ENCODE measurements around the gene KIF26A. TPM values are rescaled to one million over a fixed set of nuclear protein-coding genes. Genes with fewer than 3 reads are reported as not detected.

The KIF26A gene
- total RNA-seq, 1 donor from 2014 or later = 1.4 TPM

DNA sequence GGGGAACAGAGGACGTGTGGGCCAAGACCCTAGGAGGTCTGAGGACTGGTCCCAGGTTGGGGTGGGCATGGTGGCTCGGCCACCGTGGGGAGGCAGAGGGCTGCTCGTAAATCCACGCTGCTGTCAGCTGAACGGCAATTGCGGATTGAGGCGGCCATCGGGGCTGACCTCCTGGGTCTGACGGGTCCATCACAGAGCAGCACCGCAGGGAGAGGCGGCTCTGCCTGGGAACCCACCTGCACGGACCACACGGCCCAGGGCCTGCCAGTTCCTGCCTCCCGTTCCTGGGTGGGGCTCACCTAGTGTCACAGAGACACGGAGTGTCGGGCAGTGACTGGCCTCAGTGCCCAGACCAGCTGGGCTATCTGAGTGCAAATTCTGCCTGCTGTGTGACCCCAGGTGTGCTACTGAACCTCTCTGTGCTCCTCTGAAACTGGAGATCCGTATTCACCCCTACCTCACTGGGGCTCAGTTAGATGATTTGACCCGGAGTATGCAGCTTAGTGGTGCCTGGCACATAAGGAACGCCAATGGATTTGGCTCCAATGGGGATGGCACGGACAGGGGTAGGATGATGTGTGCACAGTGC is 53.1 kb downstream of the KIF26A start:
- Histone ChIP-seq H3K9ac (ENCODE audit: low read length) (no peak overlapping the region), H3K27ac (ENCODE audit: low read depth, low read length) (no peak overlapping the region), H4K20me1 (ENCODE audit: insufficient read depth, low read length) (no peaks in the 10 kb centered on the region), H3K27me3 (ENCODE audit: insufficient read depth, low read length) (no peaks in the 10 kb centered on the region), H3K4me3 (ENCODE audit: insufficient read depth, low read depth, low read length) (no peak overlapping the region), H3K79me2 (ENCODE audit: insufficient read depth, low read length) (no peaks in the 10 kb centered on the region), H2AFZ (ENCODE audit: low read depth, low read length) (no peak overlapping the region), H3K4me2 (ENCODE audit: low read length) (no peak overlapping the region), H3K36me3 (ENCODE audit: insufficient read depth, low read length) (no peaks in the 10 kb centered on the region), H3K4me1 (ENCODE audit: insufficient read depth, low read length) (no peaks in the 10 kb centered on the region), H3K9me3 (ENCODE audit: insufficient read depth, low read depth, low read length) (no peaks in the 10 kb centered on the region)
- Mint-ChIP-seq H3K27ac (ENCODE audit: unreplicated experiment) (no peak overlapping the region), H3K4me3 (ENCODE audit: unreplicated experiment) (no peak overlapping the region), H3K4me1 (ENCODE audit: low read depth, unreplicated experiment) (no peaks in the 10 kb centered on the region), H3K9me3 (ENCODE audit: unreplicated experiment) (no peaks in the 10 kb centered on the region), H3K36me3 (ENCODE audit: low read depth, unreplicated experiment) (peaks cover 4% of the 10 kb centered on the region), H3K27me3 (ENCODE audit: low read depth, unreplicated experiment) (peaks cover 35% of the 10 kb centered on the region)
- DNase-seq (ENCODE audit: low read depth) = no peak
- no peak for FAIRE-seq
- TF ChIP-seq, protein P1, sequence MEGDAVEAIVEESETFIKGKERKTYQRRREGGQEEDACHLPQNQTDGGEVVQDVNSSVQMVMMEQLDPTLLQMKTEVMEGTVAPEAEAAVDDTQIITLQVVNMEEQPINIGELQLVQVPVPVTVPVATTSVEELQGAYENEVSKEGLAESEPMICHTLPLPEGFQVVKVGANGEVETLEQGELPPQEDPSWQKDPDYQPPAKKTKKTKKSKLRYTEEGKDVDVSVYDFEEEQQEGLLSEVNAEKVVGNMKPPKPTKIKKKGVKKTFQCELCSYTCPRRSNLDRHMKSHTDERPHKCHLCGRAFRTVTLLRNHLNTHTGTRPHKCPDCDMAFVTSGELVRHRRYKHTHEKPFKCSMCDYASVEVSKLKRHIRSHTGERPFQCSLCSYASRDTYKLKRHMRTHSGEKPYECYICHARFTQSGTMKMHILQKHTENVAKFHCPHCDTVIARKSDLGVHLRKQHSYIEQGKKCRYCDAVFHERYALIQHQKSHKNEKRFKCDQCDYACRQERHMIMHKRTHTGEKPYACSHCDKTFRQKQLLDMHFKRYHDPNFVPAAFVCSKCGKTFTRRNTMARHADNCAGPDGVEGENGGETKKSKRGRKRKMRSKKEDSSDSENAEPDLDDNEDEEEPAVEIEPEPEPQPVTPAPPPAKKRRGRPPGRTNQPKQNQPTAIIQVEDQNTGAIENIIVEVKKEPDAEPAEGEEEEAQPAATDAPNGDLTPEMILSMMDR (IDR thresholded peaks at IDR 0.05; ENCODE audit: insufficient read depth, low read depth, low read length) = no peak

DNA sequence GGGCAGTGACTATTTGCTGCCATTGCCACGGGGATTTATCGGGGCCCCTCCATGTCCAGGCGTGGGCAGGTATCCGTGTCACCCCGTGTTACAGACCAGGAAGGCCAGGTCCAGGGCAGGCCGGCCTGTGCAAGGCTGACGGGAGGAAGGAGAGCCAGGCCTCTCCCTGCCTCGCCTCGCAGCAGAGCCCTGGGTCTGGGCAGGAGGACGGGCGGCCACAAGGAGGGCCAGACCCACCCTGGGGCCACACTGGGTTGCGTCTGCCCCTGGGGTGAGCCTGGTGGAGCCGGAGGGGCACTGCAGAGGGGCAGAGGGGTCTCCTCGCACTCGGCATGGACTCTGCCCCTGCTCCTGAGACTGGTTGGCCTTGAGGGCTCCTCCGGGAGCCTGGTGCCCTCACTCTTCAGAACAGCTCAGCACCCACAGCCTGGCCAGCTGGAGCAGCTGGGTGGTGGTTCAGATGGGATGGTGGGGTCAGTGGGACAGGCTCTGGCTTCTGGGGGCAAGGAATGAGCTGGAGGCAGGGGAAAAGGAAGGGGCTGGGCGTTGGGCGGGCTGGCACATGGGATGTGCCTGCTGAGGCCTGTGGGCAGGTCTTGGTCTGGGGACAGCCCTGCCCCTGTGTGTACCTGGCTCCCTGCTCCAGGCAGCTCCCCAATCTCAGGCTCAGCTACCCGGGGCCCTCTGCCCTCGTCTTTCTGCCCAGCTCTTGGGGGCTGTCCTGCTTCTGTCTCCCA is 53.9 kb downstream of the KIF26A start:
- TF ChIP-seq, protein P1 (IDR thresholded peaks at IDR 0.05; ENCODE audit: insufficient read depth, low read depth, low read length) = no peak
- TF ChIP-seq EZH2 (IDR thresholded peaks at IDR 0.05; ENCODE audit: insufficient read depth, low read length) = no peak
- no peak overlapping the region for H3K4me2 ChIP-seq (ENCODE audit: low read length)
- H3K36me3 Mint-ChIP-seq (ENCODE audit: low read depth, unreplicated experiment) = peaks cover 4% of the 10 kb centered on the region
- no peak overlapping the region for H2AFZ ChIP-seq (ENCODE audit: low read depth, low read length)
- H3K27ac Mint-ChIP-seq (ENCODE audit: unreplicated experiment) = no peak overlapping the region
- H3K9ac ChIP-seq (ENCODE audit: low read length) = no peak overlapping the region
- no peaks in the 10 kb centered on the region for H3K4me1 ChIP-seq (ENCODE audit: insufficient read depth, low read length)
- peaks cover 35% of the 10 kb centered on the region for H3K27me3 Mint-ChIP-seq (ENCODE audit: low read depth, unreplicated experiment)
- H3K9me3 Mint-ChIP-seq (ENCODE audit: unreplicated experiment) = no peaks in the 10 kb centered on the region
- FAIRE-seq (no peak), DNase-seq (ENCODE audit: low read depth) (no peak)
- no peak overlapping the region for H3K27ac ChIP-seq (ENCODE audit: low read depth, low read length)
- no peaks in the 10 kb centered on the region for H4K20me1 ChIP-seq (ENCODE audit: insufficient read depth, low read length)
- H3K36me3 ChIP-seq (ENCODE audit: insufficient read depth, low read length) = no peaks in the 10 kb centered on the region
- H3K27me3 ChIP-seq (ENCODE audit: insufficient read depth, low read length) = no peaks in the 10 kb centered on the region
- no peak overlapping the region for H3K4me3 ChIP-seq (ENCODE audit: insufficient read depth, low read depth, low read length)
- no peaks in the 10 kb centered on the region for H3K9me3 ChIP-seq (ENCODE audit: insufficient read depth, low read depth, low read length)
- no peak overlapping the region for H3K4me3 Mint-ChIP-seq (ENCODE audit: unreplicated experiment)
- H3K4me1 Mint-ChIP-seq (ENCODE audit: low read depth, unreplicated experiment) = no peaks in the 10 kb centered on the region
- H3K79me2 ChIP-seq (ENCODE audit: insufficient read depth, low read length) = no peaks in the 10 kb centered on the region

DNA sequence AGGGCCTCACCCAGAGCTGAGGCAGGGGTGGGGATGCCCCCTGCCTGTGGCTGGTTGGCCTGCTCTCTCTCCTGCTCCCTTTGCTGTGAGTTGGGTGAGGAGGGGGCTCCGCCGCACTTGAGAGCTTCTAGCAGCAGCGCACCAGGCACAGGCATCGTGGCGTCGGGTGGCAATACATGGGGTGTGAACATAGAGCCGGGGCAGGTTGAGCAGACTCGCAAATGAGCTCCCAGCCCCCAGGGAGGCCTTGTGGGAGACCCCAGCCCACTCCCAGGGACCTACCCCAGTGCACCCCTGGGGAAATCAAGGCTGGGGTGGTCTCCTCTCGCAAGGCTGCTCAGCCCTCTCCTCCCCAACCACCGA is 54.5 kb downstream of the KIF26A start:
- no peak overlapping the region for H3K4me2 ChIP-seq (ENCODE audit: low read length)
- no peak overlapping the region for H3K27ac ChIP-seq (ENCODE audit: low read depth, low read length)
- peaks cover 35% of the 10 kb centered on the region for H3K27me3 Mint-ChIP-seq (ENCODE audit: low read depth, unreplicated experiment)
- no peaks in the 10 kb centered on the region for H3K9me3 Mint-ChIP-seq (ENCODE audit: unreplicated experiment)
- no peak for TF ChIP-seq EZH2 (IDR thresholded peaks at IDR 0.05; ENCODE audit: insufficient read depth, low read length)
- TF ChIP-seq, protein P1 (IDR thresholded peaks at IDR 0.05; ENCODE audit: insufficient read depth, low read depth, low read length) = no peak
- H3K9ac ChIP-seq (ENCODE audit: low read length) = no peak overlapping the region
- H3K4me1 ChIP-seq (ENCODE audit: insufficient read depth, low read length) = no peaks in the 10 kb centered on the region
- no peak overlapping the region for H3K27ac Mint-ChIP-seq (ENCODE audit: unreplicated experiment)
- H4K20me1 ChIP-seq (ENCODE audit: insufficient read depth, low read length) = no peaks in the 10 kb centered on the region
- H2AFZ ChIP-seq (ENCODE audit: low read depth, low read length) = no peak overlapping the region
- H3K4me1 Mint-ChIP-seq (ENCODE audit: low read depth, unreplicated experiment) = no peaks in the 10 kb centered on the region
- no peaks in the 10 kb centered on the region for H3K27me3 ChIP-seq (ENCODE audit: insufficient read depth, low read length)
- H3K36me3 Mint-ChIP-seq (ENCODE audit: low read depth, unreplicated experiment) = peaks cover 4% of the 10 kb centered on the region
- no peak overlapping the region for H3K4me3 ChIP-seq (ENCODE audit: insufficient read depth, low read depth, low read length)
- H3K36me3 ChIP-seq (ENCODE audit: insufficient read depth, low read length) = no peaks in the 10 kb centered on the region
- FAIRE-seq (no peak), DNase-seq (ENCODE audit: low read depth) (no peak)
- no peaks in the 10 kb centered on the region for H3K9me3 ChIP-seq (ENCODE audit: insufficient read depth, low read depth, low read length)
- no peak overlapping the region for H3K4me3 Mint-ChIP-seq (ENCODE audit: unreplicated experiment)
- no peaks in the 10 kb centered on the region for H3K79me2 ChIP-seq (ENCODE audit: insufficient read depth, low read length)

All from astrocyte (in vitro differentiated cells and primary cell).